ENCODE measurements around the gene ECM1. TPM values are rescaled to one million over a fixed set of nuclear protein-coding genes. Genes with fewer than 3 reads are reported as not detected.

ECM1 gene
- total RNA-seq (10 to 100 TPM; 25.5 to 46.8 (median 34.8) TPM), polyA plus RNA-seq (24.1 TPM)
- long read RNA-seq, donor 1, transcript ECM1-202 (10 exons, 2,070 nt): major isoform, 15 of 24 reads
- long read RNA-seq, donor 1, partial matches to known transcripts: 7 of 24 reads
- long read RNA-seq, donor 1, other reads (novel, unspliced or antisense): 2 of 24 reads
- long read RNA-seq, donor 2, transcript ECM1-202 (10 exons, 2,070 nt): major isoform, 12 of 16 reads
- long read RNA-seq, donor 2, partial matches to known transcripts: 2 of 16 reads
- long read RNA-seq, donor 2, other reads (novel, unspliced or antisense): 2 of 16 reads
- long read RNA-seq, donor 3, transcript ECM1-202 (10 exons, 2,070 nt): major isoform, 18 of 47 reads
- long read RNA-seq, donor 3, partial matches to known transcripts: 23 of 47 reads
- long read RNA-seq, donor 3, other reads (novel, unspliced or antisense): 6 of 47 reads
- long read RNA-seq, donor 4, transcript ECM1-202 (10 exons, 2,070 nt): major isoform, 9 of 11 reads
- long read RNA-seq, donor 4, partial matches to known transcripts: 2 of 11 reads
- long read RNA-seq, donor 4, other reads (novel, unspliced or antisense): 0 of 11 reads

DNA sequence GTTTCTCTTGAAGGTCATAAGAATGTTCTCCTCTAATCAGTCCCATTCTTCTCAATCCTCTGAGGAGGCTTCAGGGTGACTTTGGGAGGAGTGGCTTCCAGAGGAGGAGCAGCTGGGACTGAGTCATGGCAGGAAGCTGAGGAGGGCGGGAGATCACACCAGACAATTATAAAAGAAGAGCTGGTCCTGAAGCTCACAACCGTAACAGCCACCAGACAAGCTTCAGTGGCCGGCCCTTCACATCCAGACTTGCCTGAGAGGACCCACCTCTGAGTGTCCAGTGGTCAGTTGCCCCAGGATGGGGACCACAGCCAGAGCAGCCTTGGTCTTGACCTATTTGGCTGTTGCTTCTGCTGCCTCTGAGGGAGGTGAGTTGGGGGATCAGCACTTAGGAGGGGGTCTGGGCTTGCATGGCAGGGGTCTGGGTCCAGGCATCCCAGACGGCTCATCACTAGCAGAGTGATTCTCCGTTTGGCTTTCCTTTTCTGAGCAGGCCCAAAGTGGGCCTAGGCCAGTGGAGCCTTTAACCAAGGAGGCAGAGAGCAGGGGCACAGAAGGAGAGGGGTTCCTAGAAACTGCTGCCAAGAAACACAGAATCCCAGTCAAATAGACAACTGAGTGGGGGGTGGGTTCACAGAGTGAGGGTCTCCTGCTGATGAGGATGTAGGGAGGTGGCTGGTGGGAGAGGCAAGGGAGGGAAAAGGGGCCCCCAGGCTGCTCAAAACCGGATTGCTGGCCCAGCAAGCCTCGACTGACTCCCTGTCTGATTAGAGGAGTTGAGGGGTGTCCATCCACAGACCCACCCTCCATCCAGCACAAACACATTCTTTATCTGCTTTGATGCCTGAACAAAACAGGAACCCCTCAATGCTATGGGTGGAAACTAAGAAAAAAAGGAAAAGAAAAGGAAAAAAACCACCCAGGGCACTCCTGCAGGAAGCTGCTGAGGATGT is at the start of gene ECM1:
Gene ECM1 (plus strand): TSS at position 198 of the 953 bp plus-strand sequence. CDS start 101 bp downstream, at position 299.
- Histone ChIP-seq H3K4me3 (ENCODE audit: low read length) (peak within 1 kb of the TSS; percentile 32), H3K9me3 (ENCODE audit: control insufficient read depth, low read length) (no peaks in the 10 kb centered on the region), H3K27ac (ENCODE audit: low read length) (peak within 1 kb of the TSS; percentile 82), H3K27me3 (ENCODE audit: control insufficient read depth, insufficient read depth) (no peaks in the 10 kb centered on the region), H3K4me1 (ENCODE audit: control insufficient read depth, insufficient read depth, low read length) (peaks cover 3% of the 10 kb centered on the region)
- ATAC-seq (peak; percentile 84 to 94), DNase-seq (peak; percentile 70 to 74 (median 73))
- WGBS: 33% methylated on average over 7 of the region's 7 CpGs
- intact Hi-C loops (cut with DNase I): no loop called here

DNA sequence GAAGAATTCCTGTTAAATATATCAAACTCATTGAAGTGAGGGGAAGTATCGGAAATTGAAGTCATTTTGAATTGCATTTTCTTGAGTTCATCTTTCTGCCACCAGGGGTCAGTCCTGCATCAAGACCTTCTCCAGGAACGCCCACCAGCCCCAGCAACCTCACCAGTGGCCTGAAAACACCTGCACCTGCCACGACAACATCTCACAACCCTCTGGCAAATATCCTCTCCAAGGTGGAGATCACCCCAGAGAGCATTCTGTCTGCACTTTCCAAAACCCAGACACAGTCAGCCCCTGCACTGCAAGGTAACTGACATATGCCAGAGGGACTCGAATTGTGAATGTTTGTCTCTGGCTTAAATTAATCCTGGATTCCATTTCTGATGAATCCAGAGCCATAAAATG is 43.5 kb upstream of the ECM1 start:
- ATAC-seq: peak; percentile 63 to 64
- no peaks in the 10 kb centered on the region for H3K27me3 ChIP-seq (ENCODE audit: control insufficient read depth, insufficient read depth)
- 41% methylated on average over 4 of the region's 4 CpGs for WGBS
- H3K4me1 ChIP-seq (ENCODE audit: control insufficient read depth, insufficient read depth, low read length): no peaks in the 10 kb centered on the region
- peak in 2 of 3 donors; percentile 37 to 64 for DNase-seq
- no peak overlapping the region for H3K27ac ChIP-seq (ENCODE audit: low read length)
- no peaks in the 10 kb centered on the region for H3K9me3 ChIP-seq (ENCODE audit: control insufficient read depth, low read length)
- no peak overlapping the region for H3K4me3 ChIP-seq (ENCODE audit: low read length)
- intact Hi-C loops (cut with DNase I): loop anchor here in 1 of 4 donors (5.0 kb wide), 1 partner anchor 68 kb away; no protein-coding TSS in a partner anchor

DNA sequence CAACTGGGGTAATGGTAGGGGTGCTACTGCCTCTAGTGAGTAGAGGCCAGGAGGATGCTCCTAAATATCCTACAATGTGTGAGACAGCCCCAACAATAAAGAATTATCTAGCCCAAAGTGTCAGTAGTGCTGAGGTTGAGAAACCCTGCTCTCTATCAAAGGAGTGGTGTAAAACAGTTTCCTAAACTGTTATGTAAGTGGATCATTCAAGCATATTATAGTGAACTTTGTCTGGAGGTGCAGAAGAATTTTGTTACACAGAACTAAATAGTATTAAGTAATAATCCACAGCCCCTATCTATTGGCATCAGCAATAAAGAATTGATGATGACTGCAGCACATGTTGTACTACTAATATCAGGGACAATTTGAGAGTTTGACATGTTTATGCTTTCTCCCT is 40.9 kb upstream of the ECM1 start:
- DNase-seq: no peak
- ATAC-seq: no peak
- no peaks in the 10 kb centered on the region for H3K27me3 ChIP-seq (ENCODE audit: control insufficient read depth, insufficient read depth)
- intact Hi-C loops (cut with DNase I): loop anchor here in 1 of 4 donors (5.0 kb wide), 1 partner anchor 65 kb away; no protein-coding TSS in a partner anchor
- no peak overlapping the region for H3K27ac ChIP-seq (ENCODE audit: low read length)
- no peaks in the 10 kb centered on the region for H3K4me1 ChIP-seq (ENCODE audit: control insufficient read depth, insufficient read depth, low read length)
- no peaks in the 10 kb centered on the region for H3K9me3 ChIP-seq (ENCODE audit: control insufficient read depth, low read length)
- no peak overlapping the region for H3K4me3 ChIP-seq (ENCODE audit: low read length)

DNA sequence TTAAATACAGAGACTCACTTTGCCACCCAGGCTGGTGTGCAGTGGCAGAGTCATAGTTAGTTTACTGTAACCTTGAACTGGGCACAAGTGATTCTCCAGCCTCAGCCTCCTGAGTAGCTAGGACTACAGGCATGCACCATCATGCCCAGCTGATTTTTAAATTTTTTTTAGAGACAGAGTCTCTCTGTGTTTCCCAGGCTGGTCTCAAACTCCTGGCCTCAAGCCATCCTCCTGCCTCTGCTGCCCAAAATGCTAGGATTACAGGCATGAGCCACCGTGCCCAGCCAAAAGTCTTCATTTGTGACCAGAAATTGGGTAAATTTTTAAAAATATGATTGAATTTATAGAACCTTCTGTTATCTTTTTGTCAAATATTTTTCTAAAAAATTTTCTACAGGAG is 38.6 kb upstream of the ECM1 start:
- DNase-seq: no peak
- Histone ChIP-seq H3K27ac (ENCODE audit: low read length) (no peak overlapping the region), H3K4me1 (ENCODE audit: control insufficient read depth, insufficient read depth, low read length) (peaks cover 3% of the 10 kb centered on the region), H3K27me3 (ENCODE audit: control insufficient read depth, insufficient read depth) (no peaks in the 10 kb centered on the region), H3K4me3 (ENCODE audit: low read length) (no peak overlapping the region), H3K9me3 (ENCODE audit: control insufficient read depth, low read length) (no peaks in the 10 kb centered on the region)
- intact Hi-C loops (cut with DNase I): loop anchor here in 1 of 4 donors (5.0 kb wide), 1 partner anchor 63 kb away; no protein-coding TSS in a partner anchor
- ATAC-seq: no peak
- WGBS: 63% methylated on average over 1 of the region's 1 CpG

DNA sequence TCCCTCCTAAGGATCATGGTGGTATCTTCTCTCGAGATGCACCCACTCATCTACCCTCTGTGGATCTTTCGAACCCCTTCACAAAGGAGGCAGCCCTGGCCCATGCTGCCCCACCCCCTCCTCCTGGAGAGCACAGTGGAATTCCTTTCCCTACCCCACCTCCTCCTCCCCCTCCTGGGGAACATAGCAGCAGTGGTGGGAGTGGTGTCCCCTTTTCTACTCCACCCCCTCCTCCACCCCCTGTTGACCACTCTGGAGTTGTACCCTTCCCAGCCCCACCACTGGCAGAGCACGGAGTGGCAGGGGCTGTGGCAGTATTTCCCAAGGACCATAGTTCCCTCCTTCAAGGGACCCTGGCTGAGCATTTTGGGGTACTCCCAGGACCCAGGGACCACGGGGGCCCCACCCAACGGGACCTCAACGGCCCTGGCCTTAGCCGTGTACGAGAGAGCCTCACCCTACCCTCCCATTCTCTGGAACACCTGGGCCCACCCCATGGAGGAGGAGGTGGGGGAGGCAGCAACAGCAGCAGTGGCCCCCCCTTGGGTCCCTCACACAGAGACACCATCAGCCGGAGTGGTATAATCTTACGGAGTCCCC is 35.2 kb upstream of the ECM1 start:
- intact Hi-C loops (cut with DNase I): loop anchor here in 2 of 4 donors (5.0 to 10.0 kb wide), 2 partner anchors 60 to 62 kb away; no protein-coding TSS in a partner anchor
- Histone ChIP-seq H3K4me1 (ENCODE audit: control insufficient read depth, insufficient read depth, low read length) (peaks cover 6% of the 10 kb centered on the region), H3K4me3 (ENCODE audit: low read length) (no peak overlapping the region), H3K27me3 (ENCODE audit: control insufficient read depth, insufficient read depth) (no peaks in the 10 kb centered on the region), H3K9me3 (ENCODE audit: control insufficient read depth, low read length) (no peaks in the 10 kb centered on the region), H3K27ac (ENCODE audit: low read length) (no peak overlapping the region)
- ATAC-seq (peak; percentile 26 to 27), DNase-seq (no peak)
- 90% methylated on average over 10 of the region's 10 CpGs for WGBS

DNA sequence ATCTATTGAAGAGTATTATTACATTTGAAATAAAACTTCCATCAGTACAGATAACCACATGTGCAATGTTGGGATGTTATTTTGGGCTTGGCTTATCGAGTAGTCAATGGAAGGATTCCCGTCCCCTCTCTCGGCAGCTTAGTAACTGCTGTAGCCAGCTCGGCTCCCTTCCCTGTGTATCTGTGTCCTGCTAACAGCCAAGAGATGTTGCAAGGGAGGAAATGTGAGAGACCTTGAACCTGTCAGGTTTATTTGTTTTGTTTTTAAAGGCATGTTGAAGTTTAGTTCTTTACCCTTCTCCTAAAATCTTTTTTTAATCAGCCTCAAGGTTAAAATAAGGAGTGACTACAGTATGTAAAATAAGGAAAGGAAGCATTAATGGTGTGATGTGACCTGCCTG is 34.2 kb upstream of the ECM1 start:
- DNase-seq: no peak
- H3K27ac ChIP-seq (ENCODE audit: low read length): no peak overlapping the region
- no peaks in the 10 kb centered on the region for H3K9me3 ChIP-seq (ENCODE audit: control insufficient read depth, low read length)
- no peaks in the 10 kb centered on the region for H3K27me3 ChIP-seq (ENCODE audit: control insufficient read depth, insufficient read depth)
- H3K4me1 ChIP-seq (ENCODE audit: control insufficient read depth, insufficient read depth, low read length): peaks cover 6% of the 10 kb centered on the region
- intact Hi-C loops (cut with DNase I): loop anchor here in 2 of 4 donors (5.0 to 10.0 kb wide), 2 partner anchors 59 to 61 kb away; no protein-coding TSS in a partner anchor
- WGBS: 53% methylated on average over 4 of the region's 4 CpGs
- ATAC-seq: peak; percentile 62 to 73
- H3K4me3 ChIP-seq (ENCODE audit: low read length): no peak overlapping the region

GRCh38 chr1:150474869-150475268 is 33.0 kb upstream of the ECM1 start:
- WGBS: 85% methylated on average over 4 of the region's 4 CpGs
- no peaks in the 10 kb centered on the region for H3K27me3 ChIP-seq (ENCODE audit: control insufficient read depth, insufficient read depth)
- peaks cover 6% of the 10 kb centered on the region for H3K4me1 ChIP-seq (ENCODE audit: control insufficient read depth, insufficient read depth, low read length)
- H3K27ac ChIP-seq (ENCODE audit: low read length): no peak overlapping the region
- no peak overlapping the region for H3K4me3 ChIP-seq (ENCODE audit: low read length)
- ATAC-seq (no peak), DNase-seq (no peak)
- intact Hi-C loops (cut with DNase I): loop anchor here in 2 of 4 donors (5.0 to 10.0 kb wide), 2 partner anchors 57 to 60 kb away; no protein-coding TSS in a partner anchor
- no peaks in the 10 kb centered on the region for H3K9me3 ChIP-seq (ENCODE audit: control insufficient read depth, low read length)

DNA sequence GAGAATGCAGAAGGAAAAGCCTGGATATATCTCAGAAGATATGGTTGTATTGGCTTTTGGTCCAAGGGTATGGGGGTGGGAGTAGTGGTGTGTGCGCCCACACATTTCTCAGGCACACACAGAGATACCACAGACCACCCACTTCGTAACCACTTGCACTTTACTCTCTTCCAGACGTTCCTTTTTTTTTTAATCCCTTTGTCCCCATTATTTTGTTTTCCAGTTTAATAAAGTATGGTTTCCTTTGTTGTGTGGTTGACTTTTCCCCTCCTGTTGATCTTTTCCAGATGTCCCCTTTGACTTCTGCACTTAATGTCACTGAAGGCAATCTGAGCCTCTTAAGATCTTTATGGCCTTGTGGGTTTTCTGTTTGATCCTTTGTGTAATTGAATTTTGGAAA is 31.2 kb upstream of the ECM1 start:
- Histone ChIP-seq H3K4me1 (ENCODE audit: control insufficient read depth, insufficient read depth, low read length) (peaks cover 6% of the 10 kb centered on the region), H3K9me3 (ENCODE audit: control insufficient read depth, low read length) (no peaks in the 10 kb centered on the region), H3K27ac (ENCODE audit: low read length) (no peak overlapping the region), H3K27me3 (ENCODE audit: control insufficient read depth, insufficient read depth) (no peaks in the 10 kb centered on the region), H3K4me3 (ENCODE audit: low read length) (no peak overlapping the region)
- WGBS: 63% methylated on average over 3 of the region's 3 CpGs
- ATAC-seq: no peak
- DNase-seq: no peak
- intact Hi-C loops (cut with DNase I): loop anchor here in 1 of 4 donors (10.0 kb wide), 1 partner anchor 58 kb away; no protein-coding TSS in a partner anchor

DNA sequence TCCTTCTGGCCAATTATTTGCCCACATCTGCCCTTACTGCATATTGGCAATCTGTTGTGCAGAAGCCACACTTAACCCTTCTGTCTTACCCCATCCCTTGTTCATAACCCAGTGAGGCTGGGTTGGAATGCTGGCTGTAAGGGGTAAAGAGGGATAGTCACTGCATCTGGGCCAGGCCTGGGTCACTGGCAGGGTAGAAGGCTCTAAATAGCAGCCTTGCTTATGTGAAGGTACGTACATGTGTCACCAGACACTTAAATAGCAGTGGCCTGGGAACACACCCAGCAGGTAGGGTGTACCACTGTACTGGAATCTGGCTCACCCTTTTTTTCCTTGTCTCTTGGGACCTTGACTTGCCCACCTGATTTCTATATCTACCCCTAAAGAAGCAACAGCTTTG is 30.6 kb upstream of the ECM1 start:
- no peaks in the 10 kb centered on the region for H3K27me3 ChIP-seq (ENCODE audit: control insufficient read depth, insufficient read depth)
- intact Hi-C loops (cut with DNase I): loop anchor here in 1 of 4 donors (10.0 kb wide), 1 partner anchor 57 kb away; no protein-coding TSS in a partner anchor
- no peak for DNase-seq
- peaks cover 6% of the 10 kb centered on the region for H3K4me1 ChIP-seq (ENCODE audit: control insufficient read depth, insufficient read depth, low read length)
- H3K4me3 ChIP-seq (ENCODE audit: low read length): no peak overlapping the region
- H3K9me3 ChIP-seq (ENCODE audit: control insufficient read depth, low read length): no peaks in the 10 kb centered on the region
- 47% methylated on average over 1 of the region's 1 CpG for WGBS
- no peak overlapping the region for H3K27ac ChIP-seq (ENCODE audit: low read length)
- ATAC-seq: peak; percentile 37 to 64

- H3K9me3 ChIP-seq (ENCODE audit: control insufficient read depth, low read length): no peaks in the 10 kb centered on the region
- no peak overlapping the region for H3K4me3 ChIP-seq (ENCODE audit: low read length)
- H3K27ac ChIP-seq (ENCODE audit: low read length): no peak overlapping the region
- no peaks in the 10 kb centered on the region for H3K27me3 ChIP-seq (ENCODE audit: control insufficient read depth, insufficient read depth)
- H3K4me1 ChIP-seq (ENCODE audit: control insufficient read depth, insufficient read depth, low read length): peaks cover 6% of the 10 kb centered on the region
- DNase-seq: no peak
- 45% methylated on average over 4 of the region's 4 CpGs for WGBS
- intact Hi-C loops (cut with DNase I): loop anchor here in 1 of 4 donors (10.0 kb wide), 1 partner anchor 57 kb away; no protein-coding TSS in a partner anchor
- no peak for ATAC-seq
Measured at GRCh38 chr1:150477733-150478132, 30.2 kb upstream of the ECM1 start.

Measured in right cardiac atrium (tissue), 5 donors.